Measurements from ENCODE around the gene JAK1. TPM values are rescaled to one million over a fixed set of nuclear protein-coding genes. Genes with fewer than 3 reads are reported as not detected.

JAK1 gene
- total RNA-seq, 1 donor from 2014 or later, result 27.7 TPM

GRCh38 chr1:64953241-64953640 is 13.1 kb downstream of the JAK1 start:
- Mint-ChIP-seq H3K36me3 (ENCODE audit: low read depth) (no peaks in the 10 kb centered on the region), H3K4me3 (no peak overlapping the region), H3K4me1 (no peaks in the 10 kb centered on the region), H3K27me3 (ENCODE audit: low read depth) (no peaks in the 10 kb centered on the region), H3K27ac (ENCODE audit: unreplicated experiment) (no peak overlapping the region), H3K9me3 (no peaks in the 10 kb centered on the region)
- TF ChIP-seq, protein P1, sequence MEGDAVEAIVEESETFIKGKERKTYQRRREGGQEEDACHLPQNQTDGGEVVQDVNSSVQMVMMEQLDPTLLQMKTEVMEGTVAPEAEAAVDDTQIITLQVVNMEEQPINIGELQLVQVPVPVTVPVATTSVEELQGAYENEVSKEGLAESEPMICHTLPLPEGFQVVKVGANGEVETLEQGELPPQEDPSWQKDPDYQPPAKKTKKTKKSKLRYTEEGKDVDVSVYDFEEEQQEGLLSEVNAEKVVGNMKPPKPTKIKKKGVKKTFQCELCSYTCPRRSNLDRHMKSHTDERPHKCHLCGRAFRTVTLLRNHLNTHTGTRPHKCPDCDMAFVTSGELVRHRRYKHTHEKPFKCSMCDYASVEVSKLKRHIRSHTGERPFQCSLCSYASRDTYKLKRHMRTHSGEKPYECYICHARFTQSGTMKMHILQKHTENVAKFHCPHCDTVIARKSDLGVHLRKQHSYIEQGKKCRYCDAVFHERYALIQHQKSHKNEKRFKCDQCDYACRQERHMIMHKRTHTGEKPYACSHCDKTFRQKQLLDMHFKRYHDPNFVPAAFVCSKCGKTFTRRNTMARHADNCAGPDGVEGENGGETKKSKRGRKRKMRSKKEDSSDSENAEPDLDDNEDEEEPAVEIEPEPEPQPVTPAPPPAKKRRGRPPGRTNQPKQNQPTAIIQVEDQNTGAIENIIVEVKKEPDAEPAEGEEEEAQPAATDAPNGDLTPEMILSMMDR (conservative IDR thresholded peaks at IDR 0.05), result no peak
- no peak for DNase-seq (ENCODE audit: low read depth, low spot score)

GRCh38 chr1:64950284-64950809 is 16.0 kb downstream of the JAK1 start:
- Mint-ChIP-seq H3K27me3 (ENCODE audit: low read depth) (no peaks in the 10 kb centered on the region), H3K4me3 (no peak overlapping the region), H3K4me1 (peaks cover 9% of the 10 kb centered on the region), H3K9me3 (no peaks in the 10 kb centered on the region), H3K27ac (ENCODE audit: unreplicated experiment) (no peak overlapping the region), H3K36me3 (ENCODE audit: low read depth) (no peaks in the 10 kb centered on the region)
- DNase-seq (ENCODE audit: low read depth, low spot score), result no peak
- TF ChIP-seq, protein P1 (conservative IDR thresholded peaks at IDR 0.05), result no peak

- TF ChIP-seq, protein P1 (conservative IDR thresholded peaks at IDR 0.05), result no peak
- Mint-ChIP-seq H3K9me3 (no peaks in the 10 kb centered on the region), H3K4me1 (peaks cover 9% of the 10 kb centered on the region), H3K4me3 (no peak overlapping the region), H3K27ac (ENCODE audit: unreplicated experiment) (no peak overlapping the region), H3K36me3 (ENCODE audit: low read depth) (no peaks in the 10 kb centered on the region), H3K27me3 (ENCODE audit: low read depth) (no peaks in the 10 kb centered on the region)
- DNase-seq (ENCODE audit: low read depth, low spot score), result no peak
Measured at GRCh38 chr1:64948905-64949833, 17.2 kb downstream of the JAK1 start.

GRCh38 chr1:64948216-64948615 is 18.1 kb downstream of the JAK1 start:
- Mint-ChIP-seq H3K4me3 (no peak overlapping the region), H3K9me3 (no peaks in the 10 kb centered on the region), H3K27ac (ENCODE audit: unreplicated experiment) (no peak overlapping the region), H3K27me3 (ENCODE audit: low read depth) (no peaks in the 10 kb centered on the region), H3K4me1 (peaks cover 9% of the 10 kb centered on the region), H3K36me3 (ENCODE audit: low read depth) (no peaks in the 10 kb centered on the region)
- TF ChIP-seq, protein P1 (conservative IDR thresholded peaks at IDR 0.05), result no peak
- no peak for DNase-seq (ENCODE audit: low read depth, low spot score)

GRCh38 chr1:64946916-64947315 is 19.4 kb downstream of the JAK1 start:
- no peak overlapping the region for H3K27ac Mint-ChIP-seq (ENCODE audit: unreplicated experiment)
- no peaks in the 10 kb centered on the region for H3K36me3 Mint-ChIP-seq (ENCODE audit: low read depth)
- DNase-seq (ENCODE audit: low read depth, low spot score), result no peak
- H3K4me3 Mint-ChIP-seq, result no peak overlapping the region
- peaks cover 9% of the 10 kb centered on the region for H3K4me1 Mint-ChIP-seq
- no peaks in the 10 kb centered on the region for H3K27me3 Mint-ChIP-seq (ENCODE audit: low read depth)
- TF ChIP-seq, protein P1 (conservative IDR thresholded peaks at IDR 0.05), result no peak
- no peaks in the 10 kb centered on the region for H3K9me3 Mint-ChIP-seq
